ENCODE results near the gene ARHGAP8.

DNA sequence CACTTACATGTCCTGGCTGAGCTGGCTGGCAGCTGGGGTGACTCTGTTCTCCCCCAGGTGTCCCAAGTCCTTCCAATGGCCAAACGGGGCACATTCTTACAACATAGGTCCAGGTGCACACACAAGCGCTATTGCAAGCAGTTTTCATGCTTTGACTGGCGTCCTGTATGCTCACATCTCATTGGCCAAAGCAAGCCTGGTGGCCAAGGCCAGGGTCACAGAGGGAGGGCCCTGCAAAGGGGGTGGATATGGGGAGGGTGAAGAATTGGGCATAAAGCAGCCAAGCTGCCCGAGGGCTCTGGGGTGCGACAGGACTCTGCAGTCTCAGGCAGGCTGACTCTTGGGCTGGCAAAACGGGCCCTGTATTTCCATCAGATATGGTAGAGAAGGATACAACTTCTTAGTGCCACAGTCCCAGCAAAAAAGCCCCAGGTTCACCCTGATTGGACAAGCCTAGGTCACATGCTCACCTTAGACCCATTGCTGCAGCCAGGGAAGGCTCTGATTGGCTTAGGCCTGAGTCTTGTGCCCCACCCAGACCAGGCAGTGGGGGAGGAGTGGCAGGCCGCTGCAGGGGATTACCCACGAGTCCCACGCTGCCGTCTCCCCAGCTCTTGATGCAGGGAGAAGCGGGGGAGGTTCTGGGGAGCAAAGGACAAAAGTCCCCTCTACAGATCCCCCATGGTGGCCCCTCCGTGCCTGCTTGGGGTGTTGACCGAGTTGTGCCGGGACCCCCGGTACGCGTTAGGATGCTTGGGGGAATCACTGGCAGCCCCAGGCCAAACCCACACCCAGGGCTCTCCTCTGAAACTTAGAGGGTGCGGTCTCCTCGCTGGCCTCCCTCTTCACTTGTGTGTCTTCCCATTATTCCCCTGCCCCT lies 110.8 kb downstream of the ARHGAP8 start:
- TF ChIP-seq CTCF (IDR thresholded peaks at IDR 0.05) = no peak
- TF ChIP-seq POLR2A (IDR thresholded peaks at IDR 0.05) = no peak
